SK-N-SH (cell line): ENCODE results near the gene DMRT1. TPM values are rescaled to one million over a fixed set of nuclear protein-coding genes. Genes with fewer than 3 reads are reported as not detected.

Source experiments
- CTCF ChIA-PET: fragments of 300-600, 350-600 bp; formaldehyde crosslinking; extraction: SDS; loops from one replicate; lab custom pipeline; 2021; lab: Yijun Ruan, JAX
- POLR2A ChIA-PET: fragments of 350-600 bp; sonication (Branson Sonifier 250); formaldehyde crosslinking; extraction: SDS; loops from one replicate; lab custom pipeline; 2020; ENCODE audit warnings: antibody characterized with exemption, inconsistent platforms; lab: Yijun Ruan, JAX
- DNase-seq: peaks from one replicate; pipeline ENCODE4 v3.0.0; 2012
- H2AFZ ChIP-seq: fragments of 200-600 bp; sonication (generic); 2 replicates; pipeline ENCODE4 v1.8.1; 2016; ENCODE audit warnings: antibody characterized with exemption, mild to moderate bottlenecking, low read depth
- H3F3A ChIP-seq: fragments of 200-600 bp; sonication (generic); replicated peaks from 2 replicates; pipeline ENCODE3; 2016; ENCODE audit warnings: antibody characterized with exemption, mild to moderate bottlenecking; ENCODE audit not compliant: insufficient read depth
- H3K27ac ChIP-seq, 2 experiments: fragments of 200-500 bp in 1 of 2; fragments of 200-600 bp in 1 of 2; sonication (Bioruptor generic) in 1 of 2; sonication (generic), shearing (Covaris generic) in 1 of 2; 2 replicates each; pipeline versions ENCODE4 v1.5.1 to v1.6.1; 2014 to 2016; ENCODE audit warnings: low read depth in 2 of 2, inconsistent platforms in 1 of 2, low read length in 1 of 2, mild to moderate bottlenecking in 1 of 2, mixed read lengths in 1 of 2
- H3K27me3 ChIP-seq: fragments of 200-600 bp; sonication (generic), shearing (Covaris generic); 2 replicates; pipeline ENCODE4 v1.6.1; 2016; ENCODE audit warnings: mixed run types; ENCODE audit not compliant: insufficient read depth
- H3K36me3 ChIP-seq, 2 experiments: fragments of 200-500 bp in 1 of 2; fragments of 200-600 bp in 1 of 2; sonication (Bioruptor generic) in 1 of 2; sonication (generic) in 1 of 2; replicated peaks in 1 of 2; 2 replicates each; pipeline versions ENCODE3 to v1.5.1; 2014 to 2016; ENCODE audit warnings: low read length in 1 of 2, mild to moderate bottlenecking in 1 of 2; ENCODE audit not compliant: insufficient read depth in 2 of 2, control insufficient read depth in 1 of 2
- H3K4me1 ChIP-seq, 2 experiments: fragments of 200-500 bp in 1 of 2; fragments of 200-600 bp in 1 of 2; sonication (Bioruptor generic) in 1 of 2; sonication (generic), shearing (Covaris generic) in 1 of 2; 2 replicates each; pipeline versions ENCODE4 v1.5.1 to v1.6.1; 2014 to 2016; ENCODE audit warnings: low read depth in 1 of 2, low read length in 1 of 2, mixed run types in 1 of 2; ENCODE audit not compliant: insufficient read depth in 2 of 2, control insufficient read depth in 1 of 2
- H3K4me2 ChIP-seq: fragments of 200-600 bp; sonication (generic), shearing (Covaris generic); 2 replicates; pipeline ENCODE4 v1.6.1; 2017; ENCODE audit warnings: mixed run types
- H3K4me3 ChIP-seq, 2 experiments: fragments of 200-500 bp in 1 of 2; fragments of 200-600 bp in 1 of 2; sonication (Bioruptor generic) in 1 of 2; sonication (generic), shearing (Covaris generic) in 1 of 2; 2 replicates each; pipeline versions ENCODE4 v1.5.1 to v1.8.1; 2014 to 2016; ENCODE audit warnings: low read depth in 2 of 2, inconsistent platforms in 1 of 2, low read length in 1 of 2, mild to moderate bottlenecking in 1 of 2, mixed read lengths in 1 of 2, moderate library complexity in 1 of 2
- H3K79me2 ChIP-seq: fragments of 200-600 bp; sonication (generic); 2 replicates; pipeline ENCODE4 v1.8.1; 2017; ENCODE audit warnings: mild to moderate bottlenecking; ENCODE audit not compliant: insufficient read depth
- H3K9ac ChIP-seq: fragments of 200-600 bp; sonication (generic); 2 replicates; pipeline ENCODE4 v1.6.1; 2017; ENCODE audit warnings: mixed run types
- H3K9me2 ChIP-seq: fragments of 200-600 bp; sonication (generic); 2 replicates; pipeline ENCODE4 v1.6.1; 2017; ENCODE audit warnings: mixed run types
- H3K9me3 ChIP-seq: fragments of 200-600 bp; sonication (generic); 2 replicates; pipeline ENCODE4 v1.6.1; 2017; ENCODE audit warnings: mixed run types, mild to moderate bottlenecking, moderate library complexity
- H4K20me1 ChIP-seq: fragments of 200-600 bp; sonication (generic); 2 replicates; pipeline ENCODE4 v1.6.1; 2017; ENCODE audit warnings: mild to moderate bottlenecking, mixed run types; ENCODE audit not compliant: insufficient read depth
- ELF1 ChIP-seq: IDR thresholded peaks from 2 replicates; pipeline ENCODE4 v1.4.0; 2012
- EZH2phosphoT487 ChIP-seq: fragments of 200-600 bp; sonication (generic); IDR thresholded peaks from 2 replicates; pipeline ENCODE4 v1.6.1; 2017; ENCODE audit warnings: low read depth, mixed run types, mild to moderate bottlenecking, antibody characterized with exemption, moderate library complexity, borderline replicate concordance
- FOXJ3 ChIP-seq: sonication (generic); formaldehyde crosslinking; IDR thresholded peaks from 2 replicates; pipeline ENCODE4 v1.5.1; 2020; ENCODE audit warnings: mild to moderate bottlenecking, missing genetic modification reagents
- FOXM1 ChIP-seq: IDR thresholded peaks from 2 replicates; pipeline ENCODE4 v1.4.0; 2012; ENCODE audit warnings: low read depth, mild to moderate bottlenecking
- GABPA ChIP-seq: IDR thresholded peaks from 2 replicates; pipeline ENCODE4 v1.4.0; 2012; ENCODE audit warnings: low read depth, mild to moderate bottlenecking
- MEF2A ChIP-seq: IDR thresholded peaks from 2 replicates; pipeline ENCODE4 v1.4.0; 2012; ENCODE audit warnings: low read depth, borderline replicate concordance
- NFIC ChIP-seq: IDR thresholded peaks from 2 replicates; pipeline ENCODE4 v1.4.0; 2012; ENCODE audit warnings: borderline replicate concordance
- NRF1 ChIP-seq: IDR thresholded peaks from 2 replicates; pipeline ENCODE4 v1.6.1; 2012; ENCODE audit warnings: low read depth, mild to moderate bottlenecking, low read length
- PBX3 ChIP-seq: IDR thresholded peaks from 2 replicates; pipeline ENCODE4; 2012
- POLR2AphosphoS5 ChIP-seq: IDR thresholded peaks from 2 replicates; pipeline ENCODE4 v1.6.1; 2012; ENCODE audit warnings: low read depth, low read length
- RAD21 ChIP-seq: IDR thresholded peaks from 2 replicates; pipeline ENCODE4 v1.6.1; 2012; ENCODE audit warnings: mild to moderate bottlenecking, low read length
- RCOR1 ChIP-seq: fragments of 150-350 bp; IDR thresholded peaks from 2 replicates; pipeline ENCODE4 v1.6.1; 2017; ENCODE audit warnings: antibody characterized with exemption, low read length
- REST ChIP-seq: IDR thresholded peaks from 2 replicates; pipeline ENCODE4 v1.6.1; 2012; ENCODE audit warnings: mild to moderate bottlenecking, low read depth, low read length, moderate library complexity
- SIN3A ChIP-seq: IDR thresholded peaks from 2 replicates; pipeline ENCODE4 v1.6.1; 2012; ENCODE audit warnings: low read depth, mild to moderate bottlenecking, low read length, moderate library complexity, borderline replicate concordance
- TCF12 ChIP-seq: IDR thresholded peaks from 2 replicates; pipeline ENCODE4 v1.4.0; 2012
- TEAD4 ChIP-seq: IDR thresholded peaks from 2 replicates; pipeline ENCODE4 v1.4.0; 2012; ENCODE audit warnings: mild to moderate bottlenecking, borderline replicate concordance; ENCODE audit not compliant: insufficient read depth
- USF2 ChIP-seq: fragments of 150-350 bp; IDR thresholded peaks from 2 replicates; pipeline ENCODE4 v1.6.1; 2017; ENCODE audit warnings: antibody characterized with exemption, low read length, low read depth, borderline replicate concordance
- ZBTB33 ChIP-seq: IDR thresholded peaks from 2 replicates; pipeline ENCODE4 v1.4.0; 2012; ENCODE audit warnings: low read depth, borderline replicate concordance
- WGBS: methylation state at CpG from one replicate; pipeline ENCODE4 v1.1.6; 2017; ENCODE audit warnings: low lambda C conversion rate; 5-methylcytosine and 5-hydroxymethylcytosine counted together
- polyA plus RNA-seq, 3 experiments: library from polyadenylated mRNA; depleted of rRNA; stranded (reverse); fragments of >200 nt; gene quantifications; 2 replicates each; pipeline ENCODE4 v1.2.3, GENCODE V29; 2012
- TF ChIP-seq, protein P1 (sequence below): IDR thresholded peaks from 2 replicates; pipeline ENCODE4 v1.4.0; 2012; ENCODE audit warnings: low read depth, borderline replicate concordance
- TF ChIP-seq, protein P2 (sequence below): fragments of 200-600 bp; sonication (generic); IDR thresholded peaks from 2 replicates; pipeline ENCODE4 v1.6.1; 2017; ENCODE audit warnings: antibody characterized with exemption, mild to moderate bottlenecking, moderate library complexity

DMRT1 gene
- polyA plus RNA-seq, 1 of the 3 experiments (the other 2 are of a cell fraction) = not detected

- Histone ChIP-seq H3K9ac (no peak overlapping the region), H3K4me1 (no peaks in the 10 kb centered on the region), H3K27me3 (peaks cover 84% of the 10 kb centered on the region), H3K36me3 (no peaks in the 10 kb centered on the region), H3K4me2 (no peak overlapping the region), H4K20me1 (no peaks in the 10 kb centered on the region), H3K9me2 (no peaks in the 10 kb centered on the region), H3K9me3 (no peaks in the 10 kb centered on the region), H3K4me3 (no peak overlapping the region), H3K79me2 (no peaks in the 10 kb centered on the region), H3K27ac (no peak overlapping the region), H2AFZ (no peak overlapping the region), H3F3A (no peaks in the 10 kb centered on the region)
- ChIA-PET CTCF (interaction anchor here (1.1 to 1.6 kb wide), 4 partner anchors 8 to 50 kb away, joined by 3 to 5 read pairs (median 4); no protein-coding TSS in a partner anchor), POLR2A (no interaction called here)
- DNase-seq = no peak
- TF ChIP-seq RAD21 = no peak
- TF ChIP-seq NFIC = no peak
- TF ChIP-seq, protein P1, sequence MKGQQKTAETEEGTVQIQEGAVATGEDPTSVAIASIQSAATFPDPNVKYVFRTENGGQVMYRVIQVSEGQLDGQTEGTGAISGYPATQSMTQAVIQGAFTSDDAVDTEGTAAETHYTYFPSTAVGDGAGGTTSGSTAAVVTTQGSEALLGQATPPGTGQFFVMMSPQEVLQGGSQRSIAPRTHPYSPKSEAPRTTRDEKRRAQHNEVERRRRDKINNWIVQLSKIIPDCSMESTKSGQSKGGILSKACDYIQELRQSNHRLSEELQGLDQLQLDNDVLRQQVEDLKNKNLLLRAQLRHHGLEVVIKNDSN = no peak
- no peak for TF ChIP-seq FOXM1
- no peak for TF ChIP-seq GABPA
- TF ChIP-seq, protein P2, sequence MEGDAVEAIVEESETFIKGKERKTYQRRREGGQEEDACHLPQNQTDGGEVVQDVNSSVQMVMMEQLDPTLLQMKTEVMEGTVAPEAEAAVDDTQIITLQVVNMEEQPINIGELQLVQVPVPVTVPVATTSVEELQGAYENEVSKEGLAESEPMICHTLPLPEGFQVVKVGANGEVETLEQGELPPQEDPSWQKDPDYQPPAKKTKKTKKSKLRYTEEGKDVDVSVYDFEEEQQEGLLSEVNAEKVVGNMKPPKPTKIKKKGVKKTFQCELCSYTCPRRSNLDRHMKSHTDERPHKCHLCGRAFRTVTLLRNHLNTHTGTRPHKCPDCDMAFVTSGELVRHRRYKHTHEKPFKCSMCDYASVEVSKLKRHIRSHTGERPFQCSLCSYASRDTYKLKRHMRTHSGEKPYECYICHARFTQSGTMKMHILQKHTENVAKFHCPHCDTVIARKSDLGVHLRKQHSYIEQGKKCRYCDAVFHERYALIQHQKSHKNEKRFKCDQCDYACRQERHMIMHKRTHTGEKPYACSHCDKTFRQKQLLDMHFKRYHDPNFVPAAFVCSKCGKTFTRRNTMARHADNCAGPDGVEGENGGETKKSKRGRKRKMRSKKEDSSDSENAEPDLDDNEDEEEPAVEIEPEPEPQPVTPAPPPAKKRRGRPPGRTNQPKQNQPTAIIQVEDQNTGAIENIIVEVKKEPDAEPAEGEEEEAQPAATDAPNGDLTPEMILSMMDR = no peak
- no peak for TF ChIP-seq FOXJ3 (CRISPR knock-in tag)
- TF ChIP-seq MEF2A = no peak
- TF ChIP-seq USF2 = no peak
- no peak for TF ChIP-seq ELF1
- no peak for TF ChIP-seq RCOR1
- TF ChIP-seq EZH2phosphoT487 = no peak
- no peak for TF ChIP-seq PBX3
- no peak for TF ChIP-seq NRF1
- TF ChIP-seq TCF12 = no peak
- TF ChIP-seq POLR2AphosphoS5 = no peak
- no peak for TF ChIP-seq REST
- TF ChIP-seq TEAD4 = no peak
- no peak for TF ChIP-seq SIN3A
- no peak for TF ChIP-seq ZBTB33
- WGBS = 15% methylated on average over 12 of the region's 19 CpGs
These were observed 136.6 kb downstream of the DMRT1 start for GRCh38 chr9:977838-978830.
